Panc1 (cell line): ENCODE data around the gene ATP5PB.

Source experiments
- CTCF ChIP-seq: fragments of 450-650 bp; IDR thresholded peaks from 2 replicates; pipeline ENCODE4 v1.5.1; 2017; ENCODE audit warnings: mild to moderate bottlenecking
- REST ChIP-seq, 2 experiments: IDR thresholded peaks; 2 replicates each; pipeline ENCODE4 v1.6.1; 2011 to 2012; ENCODE audit warnings: low read depth in 2 of 2, control low read depth in 1 of 2, low read length in 1 of 2, mild to moderate bottlenecking in 1 of 2, moderate library complexity in 1 of 2; ENCODE audit not compliant: insufficient read depth in 1 of 2

- TF ChIP-seq CTCF (no peak), REST (IDR thresholded peaks at IDR 0.05; ENCODE audit: insufficient read depth in 1 of 2, low read depth in 2 of 2, low read length in 1 of 2) (no peak)
Measured at GRCh38 chr1:111462370-111463028, 13.2 kb downstream of the ATP5PB start.
